A549 treated with CORT108297 at 1 μM for 4 hours (cell line): Measurements from ENCODE around the gene CXXC5. TPM values are rescaled to one million over a fixed set of nuclear protein-coding genes. Genes with fewer than 3 reads are reported as not detected.

Experiments used
- total RNA-seq: library from RNA; stranded (reverse); fragments of 200-300 nt; extraction: Qiagen RNA extraction; gene quantifications from 5 replicates; pipeline ENCODE4 v1.2.3, GENCODE V29; 2022

The CXXC5 gene
- 18.5 to 26.9 TPM (median 22.9 TPM) in 5 replicates for total RNA-seq

GRCh38 chr5:139648205-139649081 lies at the start of gene CXXC5:
CXXC5 (plus strand) TSS chr5:139648349; CDS start chr5:139680524, 32,175 bp downstream.

Other genes with a start within 250 kb of the CXXC5 start
- 4.3 to 6.3 TPM (median 5.3 TPM) in 5 replicates for gene SPATA24, start 244.3 kb upstream of the CXXC5 start, total RNA-seq
- 6.1 to 7.8 TPM (median 6.9 TPM) in 5 replicates for gene DNAJC18, start 208.8 kb upstream of the CXXC5 start, total RNA-seq
- not detected in 5 replicates for gene ECSCR, start 185.6 kb upstream of the CXXC5 start, total RNA-seq
- not detected in 5 replicates for gene SMIM33, start 177.3 kb upstream of the CXXC5 start, total RNA-seq
- 0.89 to 1.6 TPM (median 0.93 TPM) in 5 replicates for gene STING1, start 165.6 kb upstream of the CXXC5 start, total RNA-seq
- gene UBE2D2, start 87.0 kb upstream of the CXXC5 start, total RNA-seq: 118 to 171 TPM (median 165 TPM) in 5 replicates
- 0.02 to 0.03 TPM (median 0.03 TPM) in 4 of 5 replicates, not detected in the other for gene PSD2, start 147.5 kb downstream of the CXXC5 start, total RNA-seq